GM18858 (cell line): ENCODE measurements around the gene SFRP5.

Source experiments
- ATAC-seq: cut with Tn5 transposase; IDR thresholded peaks from one replicate; pipeline ENCODE4 v1.9.1; 2021; ENCODE audit not compliant: unreplicated experiment

SFRP5 gene

GRCh38 chr10:97766996-97767924 is 4.5 kb downstream of the SFRP5 start:
- no peak for ATAC-seq

GRCh38 chr10:97766106-97766810 is 5.5 kb downstream of the SFRP5 start:
- ATAC-seq: no peak

GRCh38 chr10:97765201-97765600 is 6.6 kb downstream of the SFRP5 start:
- no peak for ATAC-seq

- no peak for ATAC-seq
Measured at GRCh38 chr10:97764519-97764931, 7.3 kb downstream of the SFRP5 start.

DNA sequence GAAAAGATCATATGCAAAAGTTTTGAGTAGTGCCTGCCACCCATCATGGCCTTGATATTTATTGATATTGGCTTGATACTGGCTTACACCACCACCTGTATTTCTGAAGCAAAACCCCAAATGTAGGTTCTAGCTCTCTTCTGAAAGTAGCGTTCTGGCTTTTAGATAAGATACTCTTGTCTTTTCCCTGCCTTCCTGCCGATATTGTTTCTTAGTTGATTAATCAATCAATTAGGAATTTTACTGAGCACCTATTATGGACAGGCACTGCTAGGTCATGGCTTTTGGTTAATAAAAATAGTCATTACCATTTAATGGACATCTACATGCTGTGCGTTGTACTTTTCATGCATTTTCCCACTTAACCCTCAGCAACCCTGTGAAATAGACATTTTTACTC is 7.9 kb downstream of the SFRP5 start:
- no peak for ATAC-seq

GRCh38 chr10:97763411-97763810 is 8.4 kb downstream of the SFRP5 start:
- no peak for ATAC-seq

DNA sequence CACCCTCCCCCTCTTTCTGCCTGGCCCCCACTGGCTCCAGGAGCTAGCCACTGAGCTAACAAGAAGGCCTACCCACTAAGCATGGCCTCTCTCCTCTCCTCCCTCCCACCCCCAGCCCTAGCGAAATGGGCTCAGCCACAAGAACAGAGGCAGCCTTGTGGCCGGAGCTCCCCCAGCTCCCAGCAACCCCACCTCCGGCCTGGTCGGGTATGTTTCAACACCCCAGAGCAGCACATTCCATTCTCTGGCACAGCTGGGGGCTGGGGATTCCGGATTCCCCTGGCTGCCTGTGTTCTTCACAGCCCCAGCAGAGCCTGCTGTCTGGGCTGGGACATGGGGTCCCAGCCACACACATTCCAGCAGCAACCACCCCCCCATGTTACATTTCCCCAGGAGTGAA is 9.0 kb downstream of the SFRP5 start:
- ATAC-seq: no peak

GRCh38 chr10:97762056-97762455 is 9.7 kb downstream of the SFRP5 start:
- no peak for ATAC-seq

GRCh38 chr10:97761331-97761865 is 10.4 kb downstream of the SFRP5 start:
- ATAC-seq: no peak

DNA sequence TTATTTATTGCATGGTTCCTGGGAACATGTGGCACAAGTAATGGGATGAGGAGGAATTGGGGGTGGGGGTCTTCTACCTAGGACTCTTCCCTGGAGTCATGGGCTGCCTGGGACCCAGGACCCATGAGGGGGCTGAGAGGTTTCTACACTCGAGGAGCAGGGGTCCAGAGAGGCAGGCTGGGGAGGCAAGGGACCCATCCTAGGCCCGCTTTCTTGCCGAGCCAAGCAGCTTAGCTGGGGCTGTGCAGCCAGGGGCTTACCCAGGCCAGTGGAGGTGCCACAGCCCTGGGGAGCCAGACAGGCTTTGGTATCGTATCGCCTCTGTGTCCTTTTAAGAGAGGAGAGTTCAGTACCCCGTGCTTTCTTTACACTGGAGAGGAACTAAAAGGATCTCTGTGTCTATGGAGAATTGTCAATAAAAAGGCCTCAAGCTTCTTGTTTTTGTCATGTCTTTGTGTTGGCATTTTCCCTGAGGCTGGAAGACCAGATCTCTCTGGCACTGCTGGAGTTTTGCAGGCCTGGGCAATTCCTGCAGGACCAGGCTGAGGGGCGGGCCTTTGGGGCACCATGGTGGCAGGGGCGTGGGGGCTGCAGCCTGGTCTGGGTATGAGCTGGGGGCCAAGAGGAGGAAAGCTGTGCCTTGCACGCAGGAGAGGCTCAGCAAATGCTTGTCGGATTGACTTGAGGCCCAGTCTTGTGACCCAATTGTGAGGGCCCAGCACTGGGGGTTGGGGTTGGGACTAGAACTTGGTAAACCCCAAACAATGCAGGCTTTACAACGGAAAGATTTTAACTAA is 11.1 kb downstream of the SFRP5 start:
- no peak for ATAC-seq

- ATAC-seq: no peak
Measured at GRCh38 chr10:97759946-97760345, 11.9 kb downstream of the SFRP5 start.

GRCh38 chr10:97759158-97759887 is 12.5 kb downstream of the SFRP5 start:
- ATAC-seq: no peak

- ATAC-seq: no peak
Measured at GRCh38 chr10:97757471-97757870, 14.3 kb downstream of the SFRP5 start.

DNA sequence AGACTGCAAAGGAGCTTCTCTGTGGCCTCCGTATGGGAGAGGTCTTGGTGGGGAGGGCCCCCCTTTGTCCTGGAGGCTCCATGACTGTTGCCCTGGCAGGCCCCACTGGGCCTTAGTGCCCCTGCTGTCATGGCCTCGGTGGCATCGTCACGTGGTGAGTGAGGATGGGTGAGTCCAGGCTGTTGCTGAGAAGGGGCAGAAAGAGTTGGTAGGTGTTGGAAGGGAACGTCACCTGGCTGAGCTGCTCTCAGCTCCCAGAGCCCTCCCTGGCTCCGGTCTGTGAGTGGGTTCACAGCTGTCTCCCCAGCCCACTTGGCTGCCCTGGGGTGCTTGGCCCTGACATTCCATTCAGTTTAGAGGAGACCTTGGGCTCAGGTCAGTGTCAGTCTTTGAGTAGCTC is 16.1 kb downstream of the SFRP5 start:
- no peak for ATAC-seq

GRCh38 chr10:97754726-97755125 is 17.1 kb downstream of the SFRP5 start:
- ATAC-seq: no peak

DNA sequence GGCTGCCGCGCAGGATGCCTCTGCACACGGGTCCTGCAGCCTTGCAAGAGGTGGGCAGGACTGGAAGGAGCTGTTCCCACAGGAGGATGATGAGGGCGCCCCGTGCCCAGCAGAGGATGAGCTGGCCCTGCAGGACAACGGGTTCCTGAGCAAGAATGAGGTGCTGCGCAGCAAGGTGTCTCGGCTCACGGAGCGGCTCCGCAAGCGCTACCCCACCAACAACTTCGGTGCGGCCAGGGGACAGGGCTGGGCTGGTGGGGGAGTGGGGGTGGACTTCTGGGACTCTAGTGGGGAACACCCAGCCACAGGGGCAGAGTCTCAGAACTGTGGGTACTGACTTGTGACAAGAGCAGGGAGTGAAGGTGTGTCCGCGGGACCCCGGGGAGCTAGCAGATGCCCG is 18.8 kb downstream of the SFRP5 start:
- ATAC-seq: no peak

DNA sequence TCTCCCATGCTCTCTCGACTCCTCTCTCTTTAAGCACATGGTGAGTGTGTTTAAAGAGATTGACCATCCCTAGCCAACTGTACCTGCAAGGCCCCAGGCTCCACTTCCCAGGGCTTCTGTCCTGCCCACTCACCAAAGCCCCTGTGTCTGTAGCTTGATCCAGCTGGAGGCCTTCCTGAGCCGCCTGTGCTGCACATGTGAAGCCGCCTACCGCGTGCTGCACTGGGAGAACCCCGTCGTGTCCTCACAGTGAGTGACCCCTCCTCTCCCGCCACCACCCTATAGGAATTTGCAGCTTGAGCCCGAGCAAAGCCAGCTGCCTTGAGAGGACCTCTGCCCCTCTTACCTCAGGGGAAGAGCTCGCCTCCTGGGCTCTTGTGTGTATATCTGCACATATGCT is 23.7 kb downstream of the SFRP5 start:
- no peak for ATAC-seq

DNA sequence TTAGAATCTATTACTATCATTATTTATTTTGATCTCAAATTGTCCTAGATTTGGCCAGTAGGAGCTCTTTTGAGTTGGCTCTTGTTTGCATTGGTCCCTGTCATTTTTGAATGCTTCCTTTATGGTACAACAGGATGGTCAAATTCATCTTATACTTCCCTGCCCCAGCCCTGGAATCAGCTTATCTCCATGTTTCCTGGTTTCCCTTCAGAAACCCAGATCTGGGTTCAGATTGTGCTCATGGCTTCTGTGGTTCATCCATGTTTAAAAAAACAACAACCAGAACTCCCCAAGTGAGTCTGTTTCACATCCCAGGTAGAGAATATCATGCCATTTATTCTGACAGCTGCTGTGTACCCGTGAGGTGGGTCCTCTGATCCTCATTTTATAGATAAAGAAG is 24.2 kb downstream of the SFRP5 start:
- no peak for ATAC-seq

- no peak for ATAC-seq
Measured at GRCh38 chr10:97744405-97745035, 27.3 kb downstream of the SFRP5 start.
